HG03520 (cell line): ENCODE results near the gene MAPT.

Experiments used
- ATAC-seq: cut with Tn5 transposase; IDR thresholded peaks from one replicate; pipeline ENCODE4 v1.9.1; 2021; ENCODE audit warnings: mild to moderate bottlenecking, moderate library complexity; ENCODE audit not compliant: unreplicated experiment

Gene MAPT

DNA sequence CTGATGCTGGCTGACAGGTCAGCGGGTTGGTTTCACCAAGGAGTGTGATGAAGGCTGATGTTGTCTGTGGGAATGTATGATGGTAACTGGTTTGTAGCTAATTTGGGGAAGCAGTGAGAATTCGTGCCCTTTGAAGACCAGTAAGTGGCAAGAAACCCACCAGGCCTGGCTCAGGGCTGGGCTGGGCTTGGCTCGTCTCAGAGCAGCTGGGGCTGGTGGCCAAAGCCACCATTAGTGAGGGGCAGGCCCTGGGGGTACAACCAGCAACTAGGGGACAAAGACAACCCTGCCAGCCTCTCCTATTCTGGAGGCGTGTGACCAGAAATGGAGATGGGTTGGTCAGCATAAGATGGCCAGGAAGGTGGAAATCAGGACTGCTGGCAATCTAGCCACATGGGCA lies 91.7 kb downstream of the MAPT start:
- no peak for ATAC-seq

DNA sequence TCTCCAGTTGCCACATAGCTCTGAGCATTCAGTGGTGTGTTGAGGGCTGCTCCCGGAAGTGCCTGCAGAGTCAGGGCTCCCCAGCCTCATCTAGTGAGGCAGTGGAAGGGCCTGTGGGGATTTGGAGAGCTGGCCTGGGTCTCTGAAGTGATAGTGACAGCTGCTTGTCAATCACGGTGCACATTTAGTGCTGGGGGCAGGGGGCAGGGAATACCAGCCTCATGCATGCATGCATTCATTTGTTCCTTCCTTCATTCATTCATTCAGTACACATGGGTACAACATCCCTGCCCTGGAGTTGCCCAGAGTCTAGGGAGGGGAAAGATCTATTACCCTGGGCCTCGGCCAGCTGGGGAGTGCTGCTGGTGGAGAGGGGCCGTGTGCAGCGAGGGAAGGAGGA lies 93.4 kb downstream of the MAPT start:
- no peak for ATAC-seq

DNA sequence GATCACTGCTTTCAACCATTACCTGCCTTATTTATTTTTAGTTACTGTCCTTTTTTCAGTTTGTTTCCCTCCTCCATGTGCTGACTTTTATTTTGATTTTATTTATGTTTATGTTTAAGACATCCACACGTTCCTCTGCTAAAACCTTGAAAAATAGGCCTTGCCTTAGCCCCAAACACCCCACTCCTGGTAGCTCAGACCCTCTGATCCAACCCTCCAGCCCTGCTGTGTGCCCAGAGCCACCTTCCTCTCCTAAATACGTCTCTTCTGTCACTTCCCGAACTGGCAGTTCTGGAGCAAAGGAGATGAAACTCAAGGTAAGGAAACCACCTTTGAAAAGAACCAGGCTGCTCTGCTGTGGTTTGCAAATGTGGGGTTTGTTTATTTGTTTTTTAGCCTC lies 95.4 kb downstream of the MAPT start:
- ATAC-seq, result no peak

DNA sequence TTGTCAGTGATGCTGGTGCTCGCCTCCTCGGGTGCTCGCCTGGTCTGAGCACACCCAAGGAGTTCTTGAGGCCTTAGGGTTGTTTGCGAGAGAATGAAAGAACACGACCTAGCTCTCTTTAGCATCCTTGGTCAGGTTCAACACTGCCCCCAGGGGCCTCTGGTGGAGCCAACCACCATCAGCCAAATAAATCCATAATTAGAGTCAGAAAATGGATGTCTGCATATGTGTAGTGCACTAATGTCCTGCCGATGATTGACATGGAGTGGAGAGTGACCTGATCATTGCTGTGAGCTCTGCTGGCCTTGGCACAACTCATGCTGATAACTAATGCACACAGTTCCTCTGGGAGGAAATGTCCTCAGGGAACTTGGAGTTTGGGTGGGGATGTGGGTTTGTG lies 96.5 kb downstream of the MAPT start:
- ATAC-seq, result no peak

DNA sequence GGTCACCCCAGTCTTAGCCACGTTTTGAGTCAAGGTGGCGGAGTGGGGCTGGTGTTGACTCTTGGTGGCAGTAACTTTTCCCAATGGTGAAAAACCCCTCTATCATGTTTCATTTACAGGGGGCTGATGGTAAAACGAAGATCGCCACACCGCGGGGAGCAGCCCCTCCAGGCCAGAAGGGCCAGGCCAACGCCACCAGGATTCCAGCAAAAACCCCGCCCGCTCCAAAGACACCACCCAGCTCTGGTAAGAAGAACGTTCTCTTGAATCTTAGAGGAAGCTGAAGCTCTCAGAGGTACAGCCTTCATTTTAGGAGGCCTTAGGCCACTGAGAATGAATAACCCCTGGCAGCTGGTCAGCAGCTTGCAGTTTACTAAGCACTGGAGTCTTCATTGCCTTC lies 97.0 kb downstream of the MAPT start:
- ATAC-seq, result no peak

DNA sequence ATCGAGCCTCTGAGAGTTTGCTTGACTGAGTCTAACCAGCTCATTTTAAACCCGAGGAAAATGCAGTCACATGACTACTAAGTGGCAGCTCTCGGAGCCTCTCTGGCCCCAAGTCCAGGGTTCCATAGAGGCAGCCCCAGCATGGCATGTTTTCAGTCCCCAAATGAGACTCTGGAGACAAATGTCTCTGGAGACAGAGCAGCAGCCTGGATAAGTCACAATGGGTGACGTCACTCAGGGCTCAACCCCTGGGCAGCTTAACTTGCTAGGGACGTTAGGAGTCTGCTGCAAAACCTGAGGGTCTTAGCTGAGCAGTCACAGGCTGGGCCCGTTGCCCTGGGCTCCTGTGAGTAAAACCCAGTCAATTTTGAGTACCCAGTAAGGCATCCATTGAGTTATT lies 97.8 kb downstream of the MAPT start:
- no peak for ATAC-seq

DNA sequence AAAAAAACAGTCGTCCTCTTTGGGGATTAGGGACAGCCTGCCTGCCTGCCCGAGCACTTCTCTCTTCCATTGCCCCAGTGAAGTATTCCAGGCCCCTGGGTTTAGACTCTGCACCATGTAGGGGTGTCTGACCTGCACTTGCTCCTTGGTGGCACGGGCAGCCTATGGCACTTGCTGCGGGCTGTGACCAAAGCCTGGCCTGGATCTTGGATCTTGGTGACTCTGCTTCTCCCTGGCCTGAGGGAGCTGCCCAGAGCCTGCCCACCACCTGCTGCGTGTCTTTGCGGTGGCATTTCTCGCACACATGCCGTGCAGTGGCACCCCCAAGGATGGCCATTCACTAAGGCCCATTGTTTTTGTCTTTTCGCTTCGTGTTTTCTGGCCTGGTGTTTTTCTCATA lies 98.5 kb downstream of the MAPT start:
- ATAC-seq, result no peak

DNA sequence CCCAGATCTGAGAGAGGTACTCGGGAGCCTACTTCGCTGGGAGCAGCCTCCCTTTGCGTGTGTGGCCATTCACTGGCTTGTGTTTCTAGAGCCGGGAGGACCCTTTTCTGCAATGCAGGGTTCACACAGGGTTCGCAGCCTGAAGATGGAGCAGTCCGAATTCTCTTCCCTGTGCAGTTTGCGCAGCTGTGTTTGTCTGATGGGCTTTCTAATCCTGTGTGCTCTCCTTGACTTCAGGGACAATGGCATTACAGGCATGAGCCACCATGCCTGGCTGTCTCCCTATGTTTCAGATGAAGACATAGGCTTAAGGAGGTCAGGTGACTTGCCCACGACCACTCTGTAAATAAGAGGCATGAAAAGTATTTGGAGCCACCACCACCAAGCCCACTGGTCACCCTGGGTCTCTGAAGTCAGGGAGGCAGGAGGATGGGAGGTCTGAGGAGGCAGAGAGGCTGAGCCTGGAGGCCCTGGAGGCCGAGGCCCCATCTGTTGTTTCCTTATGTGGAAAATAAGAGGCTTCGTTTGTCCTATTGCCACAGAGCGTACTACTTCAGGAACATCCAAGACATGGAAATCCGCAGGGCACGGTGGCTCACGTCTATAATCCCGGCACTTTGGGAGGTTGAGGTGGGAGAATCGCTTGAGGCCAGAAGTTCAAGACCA lies 99.7 kb downstream of the MAPT start:
- ATAC-seq, result no peak

DNA sequence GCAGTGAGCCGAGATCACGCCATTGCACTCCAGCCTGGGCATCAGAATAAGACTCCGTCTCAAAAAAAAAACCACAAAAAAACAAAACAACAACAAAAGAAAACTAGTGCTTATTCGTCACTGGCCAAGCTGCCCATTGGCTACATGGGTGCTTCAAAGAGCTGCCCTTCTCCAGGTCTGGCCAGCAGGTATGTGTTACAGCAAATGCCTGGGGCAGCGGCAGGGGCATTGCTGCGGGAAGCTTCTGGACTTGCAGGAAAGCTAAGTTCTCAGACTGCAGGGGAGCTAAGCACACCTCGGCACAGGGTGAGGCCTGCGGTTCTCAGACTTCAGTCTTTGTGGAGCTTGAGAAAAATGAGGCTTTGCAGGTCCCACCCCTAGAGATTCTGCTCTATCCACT lies 100.6 kb downstream of the MAPT start:
- no peak for ATAC-seq

DNA sequence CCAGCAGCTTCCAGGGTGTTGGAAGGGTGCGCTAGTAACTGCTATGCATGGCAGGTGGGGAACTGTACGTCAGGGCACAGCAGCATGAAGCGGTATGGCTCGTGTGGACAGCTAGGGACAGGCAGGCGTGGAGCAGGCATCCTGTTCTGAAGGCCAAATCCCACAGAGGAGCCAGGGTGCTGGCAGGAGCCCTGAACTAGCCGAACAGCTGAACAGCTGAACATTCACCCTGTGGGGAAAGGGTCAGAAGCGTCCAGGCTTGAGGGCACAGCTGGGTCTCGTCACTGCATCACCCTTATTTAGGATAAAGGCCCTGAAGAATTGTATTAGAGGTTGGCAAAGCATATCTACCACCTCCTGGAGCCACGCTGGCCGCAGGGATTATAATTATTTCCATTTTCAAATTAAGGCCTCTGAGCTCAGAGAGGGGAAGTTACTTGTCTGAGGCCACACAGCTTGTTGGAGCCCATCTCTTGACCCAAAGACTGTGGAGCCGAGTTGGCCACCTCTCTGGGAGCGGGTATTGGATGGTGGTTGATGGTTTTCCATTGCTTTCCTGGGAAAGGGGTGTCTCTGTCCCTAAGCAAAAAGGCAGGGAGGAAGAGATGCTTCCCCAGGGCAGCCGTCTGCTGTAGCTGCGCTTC lies 101.4 kb downstream of the MAPT start:
- no peak for ATAC-seq

DNA sequence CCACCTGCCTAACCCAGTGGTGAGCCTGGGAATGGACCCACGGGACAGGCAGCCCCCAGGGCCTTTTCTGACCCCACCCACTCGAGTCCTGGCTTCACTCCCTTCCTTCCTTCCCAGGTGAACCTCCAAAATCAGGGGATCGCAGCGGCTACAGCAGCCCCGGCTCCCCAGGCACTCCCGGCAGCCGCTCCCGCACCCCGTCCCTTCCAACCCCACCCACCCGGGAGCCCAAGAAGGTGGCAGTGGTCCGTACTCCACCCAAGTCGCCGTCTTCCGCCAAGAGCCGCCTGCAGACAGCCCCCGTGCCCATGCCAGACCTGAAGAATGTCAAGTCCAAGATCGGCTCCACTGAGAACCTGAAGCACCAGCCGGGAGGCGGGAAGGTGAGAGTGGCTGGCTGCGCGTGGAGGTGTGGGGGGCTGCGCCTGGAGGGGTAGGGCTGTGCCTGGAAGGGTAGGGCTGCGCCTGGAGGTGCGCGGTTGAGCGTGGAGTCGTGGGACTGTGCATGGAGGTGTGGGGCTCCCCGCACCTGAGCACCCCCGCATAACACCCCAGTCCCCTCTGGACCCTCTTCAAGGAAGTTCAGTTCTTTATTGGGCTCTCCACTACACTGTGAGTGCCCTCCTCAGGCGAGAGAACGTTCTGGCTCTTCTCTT lies 102.1 kb downstream of the MAPT start:
- ATAC-seq, result no peak

DNA sequence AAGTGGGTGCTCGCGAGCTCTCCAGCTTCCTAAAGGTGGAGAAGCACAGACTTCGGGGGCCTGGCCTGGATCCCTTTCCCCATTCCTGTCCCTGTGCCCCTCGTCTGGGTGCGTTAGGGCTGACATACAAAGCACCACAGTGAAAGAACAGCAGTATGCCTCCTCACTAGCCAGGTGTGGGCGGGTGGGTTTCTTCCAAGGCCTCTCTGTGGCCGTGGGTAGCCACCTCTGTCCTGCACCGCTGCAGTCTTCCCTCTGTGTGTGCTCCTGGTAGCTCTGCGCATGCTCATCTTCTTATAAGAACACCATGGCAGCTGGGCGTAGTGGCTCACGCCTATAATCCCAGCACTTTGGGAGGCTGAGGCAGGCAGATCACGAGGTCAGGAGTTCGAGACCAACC lies 102.8 kb downstream of the MAPT start:
- no peak for ATAC-seq

DNA sequence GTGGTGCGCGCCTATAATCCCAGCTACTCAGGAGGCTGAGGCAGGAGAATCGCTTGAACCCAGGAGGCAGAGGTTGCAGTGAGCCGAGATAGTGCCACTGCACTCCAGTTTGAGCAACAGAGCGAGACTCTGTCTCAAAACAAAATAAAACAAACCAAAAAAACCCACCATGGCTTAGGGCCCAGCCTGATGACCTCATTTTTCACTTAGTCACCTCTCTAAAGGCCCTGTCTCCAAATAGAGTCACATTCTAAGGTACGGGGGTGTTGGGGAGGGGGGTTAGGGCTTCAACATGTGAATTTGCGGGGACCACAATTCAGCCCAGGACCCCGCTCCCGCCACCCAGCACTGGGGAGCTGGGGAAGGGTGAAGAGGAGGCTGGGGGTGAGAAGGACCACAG lies 103.3 kb downstream of the MAPT start:
- no peak for ATAC-seq

DNA sequence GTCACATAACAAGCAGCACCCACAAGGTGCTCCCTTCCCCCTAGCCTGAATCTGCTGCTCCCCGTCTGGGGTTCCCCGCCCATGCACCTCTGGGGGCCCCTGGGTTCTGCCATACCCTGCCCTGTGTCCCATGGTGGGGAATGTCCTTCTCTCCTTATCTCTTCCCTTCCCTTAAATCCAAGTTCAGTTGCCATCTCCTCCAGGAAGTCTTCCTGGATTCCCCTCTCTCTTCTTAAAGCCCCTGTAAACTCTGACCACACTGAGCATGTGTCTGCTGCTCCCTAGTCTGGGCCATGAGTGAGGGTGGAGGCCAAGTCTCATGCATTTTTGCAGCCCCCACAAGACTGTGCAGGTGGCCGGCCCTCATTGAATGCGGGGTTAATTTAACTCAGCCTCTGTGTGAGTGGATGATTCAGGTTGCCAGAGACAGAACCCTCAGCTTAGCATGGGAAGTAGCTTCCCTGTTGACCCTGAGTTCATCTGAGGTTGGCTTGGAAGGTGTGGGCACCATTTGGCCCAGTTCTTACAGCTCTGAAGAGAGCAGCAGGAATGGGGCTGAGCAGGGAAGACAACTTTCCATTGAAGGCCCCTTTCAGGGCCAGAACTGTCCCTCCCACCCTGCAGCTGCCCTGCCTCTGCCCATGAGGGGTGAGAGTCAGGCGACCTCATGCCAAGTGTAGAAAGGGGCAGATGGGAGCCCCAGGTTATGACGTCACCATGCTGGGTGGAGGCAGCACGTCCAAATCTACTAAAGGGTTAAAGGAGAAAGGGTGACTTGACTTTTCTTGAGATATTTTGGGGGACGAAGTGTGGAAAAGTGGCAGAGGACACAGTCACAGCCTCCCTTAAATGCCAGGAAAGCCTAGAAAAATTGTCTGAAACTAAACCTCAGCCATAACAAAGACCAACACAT lies 104.9 kb downstream of the MAPT start, which contains the start of gene STH:
Gene STH (plus strand): TSS at position 264 of the 913 bp plus-strand sequence. CDS start 30 bp downstream, at position 294.
- ATAC-seq, result no peak

DNA sequence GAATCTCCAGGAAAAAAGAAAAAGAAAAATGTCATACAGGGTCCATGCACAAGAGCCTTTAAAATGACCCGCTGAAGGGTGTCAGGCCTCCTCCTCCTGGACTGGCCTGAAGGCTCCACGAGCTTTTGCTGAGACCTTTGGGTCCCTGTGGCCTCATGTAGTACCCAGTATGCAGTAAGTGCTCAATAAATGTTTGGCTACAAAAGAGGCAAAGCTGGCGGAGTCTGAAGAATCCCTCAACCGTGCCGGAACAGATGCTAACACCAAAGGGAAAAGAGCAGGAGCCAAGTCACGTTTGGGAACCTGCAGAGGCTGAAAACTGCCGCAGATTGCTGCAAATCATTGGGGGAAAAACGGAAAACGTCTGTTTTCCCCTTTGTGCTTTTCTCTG lies 105.5 kb downstream of the MAPT start:
- ATAC-seq, result no peak

DNA sequence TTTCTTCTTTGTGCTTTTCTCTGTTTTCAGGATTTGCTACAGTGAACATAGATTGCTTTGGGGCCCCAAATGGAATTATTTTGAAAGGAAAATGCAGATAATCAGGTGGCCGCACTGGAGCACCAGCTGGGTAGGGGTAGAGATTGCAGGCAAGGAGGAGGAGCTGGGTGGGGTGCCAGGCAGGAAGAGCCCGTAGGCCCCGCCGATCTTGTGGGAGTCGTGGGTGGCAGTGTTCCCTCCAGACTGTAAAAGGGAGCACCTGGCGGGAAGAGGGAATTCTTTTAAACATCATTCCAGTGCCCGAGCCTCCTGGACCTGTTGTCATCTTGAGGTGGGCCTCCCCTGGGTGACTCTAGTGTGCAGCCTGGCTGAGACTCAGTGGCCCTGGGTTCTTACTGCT lies 105.9 kb downstream of the MAPT start:
- no peak for ATAC-seq

DNA sequence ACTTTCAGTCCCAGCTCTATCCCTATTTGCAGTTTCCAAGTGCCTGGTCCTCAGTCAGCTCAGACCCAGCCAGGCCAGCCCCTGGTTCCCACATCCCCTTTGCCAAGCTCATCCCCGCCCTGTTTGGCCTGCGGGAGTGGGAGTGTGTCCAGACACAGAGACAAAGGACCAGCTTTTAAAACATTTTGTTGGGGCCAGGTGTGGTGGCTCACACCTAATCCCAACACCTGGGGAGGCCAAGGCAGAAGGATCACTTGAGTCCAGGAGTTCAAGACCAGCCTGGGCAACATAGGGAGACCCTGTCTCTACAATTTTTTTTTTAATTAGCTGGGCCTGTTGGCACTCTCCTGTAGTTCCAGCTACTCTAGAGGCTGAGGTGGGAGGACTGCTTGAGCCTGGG lies 106.4 kb downstream of the MAPT start:
- no peak for ATAC-seq

DNA sequence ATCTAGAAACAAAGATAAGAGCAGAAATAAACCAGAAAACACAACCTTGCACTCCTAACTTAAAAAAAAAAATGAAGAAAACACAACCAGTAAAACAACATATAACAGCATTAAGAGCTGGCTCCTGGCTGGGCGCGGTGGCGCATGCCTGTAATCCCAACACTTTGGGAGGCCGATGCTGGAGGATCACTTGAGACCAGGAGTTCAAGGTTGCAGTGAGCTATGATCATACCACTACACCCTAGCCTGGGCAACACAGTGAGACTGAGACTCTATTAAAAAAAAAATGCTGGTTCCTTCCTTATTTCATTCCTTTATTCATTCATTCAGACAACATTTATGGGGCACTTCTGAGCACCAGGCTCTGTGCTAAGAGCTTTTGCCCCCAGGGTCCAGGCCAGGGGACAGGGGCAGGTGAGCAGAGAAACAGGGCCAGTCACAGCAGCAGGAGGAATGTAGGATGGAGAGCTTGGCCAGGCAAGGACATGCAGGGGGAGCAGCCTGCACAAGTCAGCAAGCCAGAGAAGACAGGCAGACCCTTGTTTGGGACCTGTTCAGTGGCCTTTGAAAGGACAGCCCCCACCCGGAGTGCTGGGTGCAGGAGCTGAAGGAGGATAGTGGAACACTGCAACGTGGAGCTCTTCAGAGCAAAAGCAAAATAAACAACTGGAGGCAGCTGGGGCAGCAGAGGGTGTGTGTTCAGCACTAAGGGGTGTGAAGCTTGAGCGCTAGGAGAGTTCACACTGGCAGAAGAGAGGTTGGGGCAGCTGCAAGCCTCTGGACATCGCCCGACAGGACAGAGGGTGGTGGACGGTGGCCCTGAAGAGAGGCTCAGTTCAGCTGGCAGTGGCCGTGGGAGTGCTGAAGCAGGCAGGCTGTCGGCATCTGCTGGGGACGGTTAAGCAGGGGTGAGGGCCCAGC lies 107.3 kb downstream of the MAPT start:
- no peak for ATAC-seq

DNA sequence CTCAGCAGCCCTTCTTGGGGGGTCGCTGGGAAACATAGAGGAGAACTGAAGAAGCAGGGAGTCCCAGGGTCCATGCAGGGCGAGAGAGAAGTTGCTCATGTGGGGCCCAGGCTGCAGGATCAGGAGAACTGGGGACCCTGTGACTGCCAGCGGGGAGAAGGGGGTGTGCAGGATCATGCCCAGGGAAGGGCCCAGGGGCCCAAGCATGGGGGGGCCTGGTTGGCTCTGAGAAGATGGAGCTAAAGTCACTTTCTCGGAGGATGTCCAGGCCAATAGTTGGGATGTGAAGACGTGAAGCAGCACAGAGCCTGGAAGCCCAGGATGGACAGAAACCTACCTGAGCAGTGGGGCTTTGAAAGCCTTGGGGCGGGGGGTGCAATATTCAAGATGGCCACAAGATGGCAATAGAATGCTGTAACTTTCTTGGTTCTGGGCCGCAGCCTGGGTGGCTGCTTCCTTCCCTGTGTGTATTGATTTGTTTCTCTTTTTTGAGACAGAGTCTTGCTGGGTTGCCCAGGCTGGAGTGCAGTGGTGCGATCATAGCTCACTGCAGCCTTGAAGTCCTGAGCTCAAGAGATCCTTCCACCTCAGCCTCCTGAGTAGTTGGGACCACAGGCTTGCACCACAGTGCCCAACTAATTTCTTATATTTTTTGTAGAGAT lies 108.1 kb downstream of the MAPT start:
- ATAC-seq, result no peak

DNA sequence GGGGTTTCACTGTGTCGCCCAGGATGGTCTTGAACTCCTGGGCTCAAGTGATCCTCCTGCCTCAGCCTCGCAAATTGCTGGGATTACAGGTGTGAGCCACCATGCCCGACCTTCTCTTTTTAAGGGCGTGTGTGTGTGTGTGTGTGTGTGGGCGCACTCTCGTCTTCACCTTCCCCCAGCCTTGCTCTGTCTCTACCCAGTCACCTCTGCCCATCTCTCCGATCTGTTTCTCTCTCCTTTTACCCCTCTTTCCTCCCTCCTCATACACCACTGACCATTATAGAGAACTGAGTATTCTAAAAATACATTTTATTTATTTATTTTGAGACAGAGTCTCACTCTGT lies 108.6 kb downstream of the MAPT start:
- no peak for ATAC-seq
